Urothelium cell line (cell line): ENCODE measurements around the gene ZBTB44.
"Not testable (repeated sequence)": the region's sequence is repeated elsewhere in the genome, so short reads cannot be mapped to it uniquely, and the experiment has no call there.

ENCODE experiments used
- DNase-seq: peaks from one replicate; pipeline ENCODE4 v3.0.0; 2011; ENCODE audit warnings: low spot score, mixed read lengths
- FAIRE-seq: peaks from 2 replicates; lab custom pipeline; 2011; peaks lifted over from hg19 to GRCh38; lab: Jason Lieb, UNC

Gene ZBTB44

GRCh38 chr11:130202009-130202817, 112.5 kb downstream of the ZBTB44 start:
- FAIRE-seq (no peak), DNase-seq (no peak)

- DNase-seq, result no peak
- no peak for FAIRE-seq
Observed at GRCh38 chr11:130201026-130201425, 113.7 kb downstream of the ZBTB44 start.

- FAIRE-seq, result no peak
- DNase-seq, result no peak
Observed at GRCh38 chr11:130199792-130200191, 114.9 kb downstream of the ZBTB44 start.

GRCh38 chr11:130198964-130199363, 115.8 kb downstream of the ZBTB44 start:
- no peak for FAIRE-seq
- DNase-seq, result no peak

- DNase-seq (no peak), FAIRE-seq (no peak)
Observed at GRCh38 chr11:130198292-130198691, 116.4 kb downstream of the ZBTB44 start.

GRCh38 chr11:130197386-130198035, 117.2 kb downstream of the ZBTB44 start:
- FAIRE-seq (no peak), DNase-seq (peak; percentile 90)

GRCh38 chr11:130194241-130195023, 120.3 kb downstream of the ZBTB44 start:
- DNase-seq (no peak), FAIRE-seq (peak; percentile 55)

GRCh38 chr11:130193551-130193950, 121.2 kb downstream of the ZBTB44 start:
- not testable (repeated sequence) for DNase-seq, FAIRE-seq

GRCh38 chr11:130192845-130193267, 121.9 kb downstream of the ZBTB44 start:
- FAIRE-seq, result no peak

GRCh38 chr11:130191896-130192295, 122.8 kb downstream of the ZBTB44 start:
- DNase-seq (no peak), FAIRE-seq (no peak)

More at GRCh38 chr11:130192845-130193267, 121.9 kb downstream of the ZBTB44 start:
- DNase-seq, result no peak

GRCh38 chr11:130190371-130190881, 124.3 kb downstream of the ZBTB44 start:
- DNase-seq (no peak), FAIRE-seq (no peak)

GRCh38 chr11:130189492-130190210, 125.1 kb downstream of the ZBTB44 start:
- FAIRE-seq (no peak), DNase-seq (no peak)

GRCh38 chr11:130188585-130189347, 126.0 kb downstream of the ZBTB44 start:
- DNase-seq (no peak), FAIRE-seq (no peak)

- DNase-seq, result no peak
- no peak for FAIRE-seq
Observed at GRCh38 chr11:130188047-130188446, 126.7 kb downstream of the ZBTB44 start.

GRCh38 chr11:130187096-130187495, 127.6 kb downstream of the ZBTB44 start:
- FAIRE-seq (no peak), DNase-seq (no peak)

GRCh38 chr11:130183878-130184610, 130.7 kb downstream of the ZBTB44 start:
- DNase-seq (no peak), FAIRE-seq (no peak)

GRCh38 chr11:130181295-130182272, 133.1 kb downstream of the ZBTB44 start:
- DNase-seq, result no peak
- no peak for FAIRE-seq

GRCh38 chr11:130180896-130181294, 133.8 kb downstream of the ZBTB44 start:
- FAIRE-seq (no peak), DNase-seq (no peak)
